HEK293 (cell line): ENCODE data around the gene ANO2.
A peak's percentile ranks its signal among the peaks of the same experiment; 100 is the strongest.

ENCODE experiments used
- CTCF ChIA-PET: fragments of 350-600 bp; formaldehyde crosslinking; extraction: SDS; loops from one replicate; lab custom pipeline; 2021; ENCODE audit warnings: antibody characterized with exemption; lab: Yijun Ruan, JAX
- POLR2A ChIA-PET: fragments of 300-600 bp; formaldehyde crosslinking; extraction: SDS; loops from one replicate; lab custom pipeline; 2020; ENCODE audit warnings: antibody characterized with exemption, inconsistent platforms; lab: Yijun Ruan, JAX
- H3K27ac ChIP-seq: fragments of 200-500 bp; sonication (Bioruptor generic); 2 replicates; pipeline ENCODE4 v1.5.1; 2014; ENCODE audit warnings: low read depth, low read length, control low read depth, inconsistent platforms; ENCODE audit errors: extremely low read depth
- H3K36me3 ChIP-seq, 2 experiments: fragments of 200-500 bp in 1 of 2; sonication (Bioruptor generic) in 1 of 2; 1 replicate in 1 of 2; 2 replicates in 1 of 2; pipeline ENCODE4 v1.5.1; 2014 to 2017; ENCODE audit warnings: inconsistent platforms in 2 of 2, low read length in 2 of 2; ENCODE audit not compliant: control insufficient read depth in 2 of 2, insufficient read depth in 1 of 2
- H3K4me1 ChIP-seq: fragments of 200-500 bp; sonication (Bioruptor generic); 2 replicates; pipeline ENCODE4 v1.5.1; 2014; ENCODE audit warnings: mild to moderate bottlenecking, low read length, inconsistent platforms; ENCODE audit not compliant: control insufficient read depth, insufficient read depth
- H3K4me3 ChIP-seq: 2 replicates; pipeline ENCODE4 v1.5.1; 2011; ENCODE audit warnings: low read depth, mild to moderate bottlenecking, control low read depth, low read length, moderate library complexity
- H3K9me3 ChIP-seq: fragments of 200-500 bp; sonication (Bioruptor generic); 2 replicates; pipeline ENCODE4 v1.5.1; 2014; ENCODE audit warnings: low read depth, low read length, inconsistent platforms; ENCODE audit not compliant: control insufficient read depth, insufficient read depth
- CTCF ChIP-seq: fragments of 450-650 bp; formaldehyde crosslinking; IDR thresholded peaks from 2 replicates; pipeline ENCODE4 v1.5.1; 2016; ENCODE audit warnings: missing biosample characterization, missing genetic modification characterization
- HIC1 ChIP-seq: fragments of 450-650 bp; formaldehyde crosslinking; IDR thresholded peaks from 2 replicates; pipeline ENCODE4 v1.5.1; 2016; ENCODE audit warnings: missing biosample characterization, missing genetic modification characterization
- KLF1 ChIP-seq: fragments of 450-650 bp; formaldehyde crosslinking; IDR thresholded peaks from 2 replicates; pipeline ENCODE4 v1.5.1; 2016; ENCODE audit warnings: missing biosample characterization, missing genetic modification characterization
- KLF16 ChIP-seq: fragments of 450-650 bp; formaldehyde crosslinking; IDR thresholded peaks from 2 replicates; pipeline ENCODE4 v1.5.1; 2017; ENCODE audit warnings: missing biosample characterization, missing genetic modification characterization
- WT1 ChIP-seq: fragments of 450-650 bp; formaldehyde crosslinking; IDR thresholded peaks from 2 replicates; pipeline ENCODE4 v1.5.1; 2016; ENCODE audit warnings: missing biosample characterization, missing genetic modification characterization
- ZBTB20 ChIP-seq: fragments of 450-650 bp; formaldehyde crosslinking; IDR thresholded peaks from 2 replicates; pipeline ENCODE4 v1.5.1; 2016; ENCODE audit warnings: missing biosample characterization, missing genetic modification characterization
- ZBTB21 ChIP-seq: fragments of 450-650 bp; formaldehyde crosslinking; IDR thresholded peaks from 2 replicates; pipeline ENCODE4 v1.5.1; 2017; ENCODE audit warnings: missing biosample characterization, missing genetic modification characterization
- ZFHX2 ChIP-seq: fragments of 450-650 bp; formaldehyde crosslinking; conservative IDR thresholded peaks from 2 replicates; pipeline ENCODE4 v1.5.1; 2016; ENCODE audit warnings: missing biosample characterization, missing genetic modification characterization
- ZFP37 ChIP-seq: fragments of 450-650 bp; formaldehyde crosslinking; IDR thresholded peaks from 2 replicates; pipeline ENCODE4 v1.5.1; 2016; ENCODE audit warnings: missing biosample characterization, missing genetic modification characterization
- ZIC2 ChIP-seq: fragments of 450-650 bp; formaldehyde crosslinking; IDR thresholded peaks from 2 replicates; pipeline ENCODE4 v1.5.1; 2016; ENCODE audit warnings: missing biosample characterization, missing genetic modification characterization
- ZNF112 ChIP-seq: fragments of 450-650 bp; formaldehyde crosslinking; IDR thresholded peaks from 2 replicates; pipeline ENCODE4 v1.5.0; 2017; ENCODE audit warnings: missing biosample characterization, missing genetic modification characterization
- ZNF2 ChIP-seq: fragments of 450-650 bp; formaldehyde crosslinking; IDR thresholded peaks from 2 replicates; pipeline ENCODE4 v1.5.1; 2016; ENCODE audit warnings: missing biosample characterization, missing genetic modification characterization
- ZNF311 ChIP-seq: fragments of 450-650 bp; formaldehyde crosslinking; IDR thresholded peaks from 2 replicates; pipeline ENCODE4 v1.5.1; 2017; ENCODE audit warnings: missing biosample characterization, missing genetic modification characterization, borderline replicate concordance
- ZNF335 ChIP-seq: fragments of 450-650 bp; formaldehyde crosslinking; conservative IDR thresholded peaks from 2 replicates; pipeline ENCODE4 v1.5.1; 2016; ENCODE audit warnings: missing biosample characterization, missing genetic modification characterization
- ZNF366 ChIP-seq: fragments of 450-650 bp; formaldehyde crosslinking; conservative IDR thresholded peaks from 2 replicates; pipeline ENCODE4 v1.5.1; 2016; ENCODE audit warnings: missing biosample characterization, missing genetic modification characterization
- ZNF626 ChIP-seq: fragments of 450-650 bp; sonication (Bioruptor Pico); formaldehyde crosslinking; IDR thresholded peaks from 2 replicates; pipeline ENCODE4 v1.5.1; 2018; ENCODE audit warnings: missing biosample characterization, missing genetic modification characterization, inconsistent platforms
- ZNF654 ChIP-seq: fragments of 450-650 bp; formaldehyde crosslinking; IDR thresholded peaks from 2 replicates; pipeline ENCODE4 v1.5.1; 2016; ENCODE audit warnings: low read depth, missing biosample characterization, missing genetic modification characterization
- ZNF701 ChIP-seq: fragments of 450-650 bp; formaldehyde crosslinking; IDR thresholded peaks from 2 replicates; pipeline ENCODE4 v1.5.1; 2016; ENCODE audit warnings: missing biosample characterization, missing genetic modification characterization
- ZSCAN4 ChIP-seq: fragments of 450-650 bp; formaldehyde crosslinking; IDR thresholded peaks from 2 replicates; pipeline ENCODE4 v1.5.1; 2017; ENCODE audit warnings: missing biosample characterization, missing genetic modification characterization

The ANO2 gene

GRCh38 chr12:5969156-5969973 lies 24.3 kb upstream of the ANO2 start:
- ChIA-PET CTCF (interaction anchor here (2.1 kb wide), 1 partner anchor 19 kb away, joined by 6 read pairs; no protein-coding TSS in a partner anchor), POLR2A (no interaction called here)
- no peak overlapping the region for H3K4me3 ChIP-seq
- no peaks in the 10 kb centered on the region for H3K36me3 ChIP-seq
- no peak overlapping the region for H3K27ac ChIP-seq
- TF ChIP-seq ZBTB20 (tag by site-specific recombination) (no peak), ZIC2 (tag by site-specific recombination) (peak; percentile 37)
- no peaks in the 10 kb centered on the region for H3K4me1 ChIP-seq
- H3K9me3 ChIP-seq: no peaks in the 10 kb centered on the region

- Histone ChIP-seq H3K27ac (no peak overlapping the region), H3K9me3 (no peaks in the 10 kb centered on the region), H3K36me3 (no peaks in the 10 kb centered on the region), H3K4me1 (no peaks in the 10 kb centered on the region), H3K4me3 (no peak overlapping the region)
- POLR2A ChIA-PET: no interaction called here
- no peak for TF ChIP-seq ZNF366 (tag by site-specific recombination)
- CTCF ChIA-PET: interaction anchor here (1.0 to 2.0 kb wide), 4 partner anchors 9 to 317 kb away, joined by 3 to 13 read pairs (median 4); no protein-coding TSS in a partner anchor
Measured at GRCh38 chr12:5967645-5968415, 22.8 kb upstream of the ANO2 start.

GRCh38 chr12:5966486-5967095 lies 21.5 kb upstream of the ANO2 start:
- POLR2A ChIA-PET: no interaction called here
- H3K9me3 ChIP-seq: no peaks in the 10 kb centered on the region
- no peak overlapping the region for H3K27ac ChIP-seq
- TF ChIP-seq ZNF335 (tag by site-specific recombination) (no peak), KLF1 (no peak), ZBTB21 (tag by site-specific recombination) (no peak), KLF16 (tag by site-specific recombination) (no peak), WT1 (tag by site-specific recombination) (no peak), ZNF311 (tag by site-specific recombination) (no peak)
- CTCF ChIA-PET: interaction anchor here (0.6 to 3.3 kb wide), 17 partner anchors 8 to 732 kb away, joined by 3 to 13 read pairs (median 3); no protein-coding TSS in a partner anchor
- H3K4me1 ChIP-seq: no peaks in the 10 kb centered on the region
- no peak overlapping the region for H3K4me3 ChIP-seq
- no peaks in the 10 kb centered on the region for H3K36me3 ChIP-seq

- Histone ChIP-seq H3K9me3 (no peaks in the 10 kb centered on the region), H3K4me1 (no peaks in the 10 kb centered on the region), H3K27ac (no peak overlapping the region), H3K4me3 (no peak overlapping the region), H3K36me3 (no peaks in the 10 kb centered on the region)
- ChIA-PET CTCF (interaction anchor here (0.6 to 3.3 kb wide), 16 partner anchors 8 to 229 kb away, joined by 3 to 13 read pairs (median 4); no protein-coding TSS in a partner anchor), POLR2A (no interaction called here)
- 0 out of 2 replicates have a peak, but pooled peaks have one; percentile 33 for TF ChIP-seq ZNF2
- peak; percentile 66 for TF ChIP-seq ZSCAN4 (tag by site-specific recombination)
- TF ChIP-seq HIC1 (tag by site-specific recombination): peak; percentile 73; the same call in 1 of the 2 replicates
- no peak for TF ChIP-seq ZNF626
- no peak for TF ChIP-seq ZNF112 (tag by site-specific recombination)
- 0 out of 2 replicates have a peak, but pooled peaks have one; percentile 8 for TF ChIP-seq ZFHX2 (tag by site-specific recombination)
- TF ChIP-seq ZNF701 (tag by site-specific recombination): no peak
- no peak for TF ChIP-seq ZFP37 (tag by site-specific recombination)
- peak; percentile 68 for TF ChIP-seq ZNF335 (tag by site-specific recombination)
- TF ChIP-seq ZNF654 (tag by site-specific recombination): peak; percentile 36
- peak; percentile 64; the same call in 1 of the 2 replicates for TF ChIP-seq CTCF (tag by site-specific recombination)
Measured at GRCh38 chr12:5965950-5966383, 20.9 kb upstream of the ANO2 start.
